Stimulated activated CD4-positive, alpha-beta T cell treated with anti-CD3 and anti-CD28 coated beads, Interleukin-4, amount 100 ng/mL, for 1 hour (primary cell): Measurements from ENCODE around the gene SCYGR2.
"Not testable (repeated sequence)": the region's sequence is repeated elsewhere in the genome, so short reads cannot be mapped to it uniquely, and the experiment has no call there.

Source experiments
- DNase-seq: peaks from one replicate; pipeline ENCODE4 v3.0.0-alpha.2; 2020

SCYGR2 gene

GRCh38 chr2:227598835-227599503 is at the start of gene SCYGR2:
SCYGR2 (plus strand) TSS chr2:227598893; CDS start chr2:227598893, 0 bp downstream.
- DNase-seq, result not testable (repeated sequence)

- DNase-seq, result no peak
These were observed 46.9 kb upstream of the SCYGR2 start for GRCh38 chr2:227551836-227552235.

- no peak for DNase-seq
These were observed 36.1 kb upstream of the SCYGR2 start for GRCh38 chr2:227562581-227562980.

- DNase-seq, result no peak
These were observed 33.6 kb upstream of the SCYGR2 start for GRCh38 chr2:227565080-227565479.

- no peak for DNase-seq
These were observed 32.7 kb upstream of the SCYGR2 start for GRCh38 chr2:227566012-227566411.

GRCh38 chr2:227568852-227569169 is 29.9 kb upstream of the SCYGR2 start:
- DNase-seq, result no peak

GRCh38 chr2:227570615-227571014 is 28.1 kb upstream of the SCYGR2 start:
- no peak for DNase-seq

- DNase-seq, result no peak
These were observed 22.6 kb upstream of the SCYGR2 start for GRCh38 chr2:227576110-227576509.

- no peak for DNase-seq
These were observed 21.9 kb upstream of the SCYGR2 start for GRCh38 chr2:227576812-227577211.

- DNase-seq, result no peak
These were observed 21.1 kb upstream of the SCYGR2 start for GRCh38 chr2:227577555-227577954.

- no peak for DNase-seq
These were observed 20.1 kb upstream of the SCYGR2 start for GRCh38 chr2:227578642-227579041.

- no peak for DNase-seq
These were observed 18.9 kb upstream of the SCYGR2 start for GRCh38 chr2:227579791-227580190.

- no peak for DNase-seq
These were observed 16.3 kb upstream of the SCYGR2 start for GRCh38 chr2:227582369-227582768.

GRCh38 chr2:227592694-227593387 is 5.9 kb upstream of the SCYGR2 start:
- DNase-seq, result no peak

- DNase-seq, result no peak
These were observed 2.9 kb upstream of the SCYGR2 start for GRCh38 chr2:227595797-227596196.

- no peak for DNase-seq
These were observed 1.7 kb upstream of the SCYGR2 start for GRCh38 chr2:227597036-227597435.

- DNase-seq, result no peak
These were observed 695 bp upstream of the SCYGR2 start for GRCh38 chr2:227597998-227598397.

- DNase-seq, result no peak
These were observed 3.7 kb downstream of the SCYGR2 start for GRCh38 chr2:227602358-227602757.

- no peak for DNase-seq
These were observed 7.8 kb downstream of the SCYGR2 start for GRCh38 chr2:227606476-227606875.

GRCh38 chr2:227607941-227608340 is 9.2 kb downstream of the SCYGR2 start:
- no peak for DNase-seq

- DNase-seq, result no peak
These were observed 10.1 kb downstream of the SCYGR2 start for GRCh38 chr2:227608561-227609338.

- no peak for DNase-seq
These were observed 11.4 kb downstream of the SCYGR2 start for GRCh38 chr2:227610123-227610522.

GRCh38 chr2:227612546-227613271 is 14.0 kb downstream of the SCYGR2 start:
- DNase-seq, result no peak
